BE2C (cell line): ENCODE results near the gene WDR31.

Experiments used
- DNase-seq: peaks from one replicate; pipeline ENCODE4 v3.0.0-alpha.2; 2020
- H3K27me3 ChIP-seq: fragments of 250-450 bp; sonication (Bioruptor Pico); 2 replicates; pipeline ENCODE4 v1.5.1; 2020; ENCODE audit warnings: mild to moderate bottlenecking
- H3K36me3 ChIP-seq: fragments of 250-450 bp; sonication (Bioruptor Pico); 2 replicates; pipeline ENCODE4 v1.5.1; 2020; ENCODE audit warnings: mild to moderate bottlenecking
- H3K4me1 ChIP-seq: fragments of 250-450 bp; sonication (Bioruptor Pico); 2 replicates; pipeline ENCODE4 v1.5.1; 2020
- H3K4me3 ChIP-seq: 2 replicates; pipeline ENCODE4 v1.5.1; 2011; ENCODE audit warnings: low read depth, low read length
- H3K9me3 ChIP-seq: fragments of 250-450 bp; sonication (Bioruptor Pico); 2 replicates; pipeline ENCODE4 v1.5.1; 2020
- TF ChIP-seq, protein P1 (sequence below): IDR thresholded peaks from 2 replicates; pipeline ENCODE4 v1.5.1; 2012; ENCODE audit warnings: mild to moderate bottlenecking, low read depth, low read length

Gene WDR31

DNA sequence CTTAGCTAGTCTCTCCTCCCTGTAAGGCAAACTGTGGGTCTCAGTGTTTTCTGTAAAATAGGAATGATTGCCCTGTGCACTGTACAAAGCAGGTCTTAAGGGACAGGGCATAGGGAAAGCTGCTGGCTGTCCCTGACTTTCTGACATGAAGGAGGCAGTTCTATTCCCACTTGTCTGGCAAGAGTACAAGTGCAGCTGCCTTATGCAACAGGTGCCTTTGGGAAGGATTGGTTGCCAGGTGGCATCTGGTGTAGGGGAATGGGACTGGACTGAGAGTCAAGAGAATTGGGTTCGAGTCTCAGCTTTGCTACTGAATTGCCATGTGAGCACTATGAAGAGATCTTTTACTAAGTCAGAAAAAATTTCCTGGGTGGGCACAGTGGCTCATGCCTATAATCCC lies 19.3 kb upstream of the WDR31 start:
- Histone ChIP-seq H3K9me3 (no peaks in the 10 kb centered on the region), H3K27me3 (peaks cover 3% of the 10 kb centered on the region; the same call in 1 of the 2 replicates), H3K4me3 (no peak overlapping the region), H3K36me3 (no peaks in the 10 kb centered on the region), H3K4me1 (no peaks in the 10 kb centered on the region; the same call in 1 of the 2 replicates)
- no peak for DNase-seq
- TF ChIP-seq, protein P1, sequence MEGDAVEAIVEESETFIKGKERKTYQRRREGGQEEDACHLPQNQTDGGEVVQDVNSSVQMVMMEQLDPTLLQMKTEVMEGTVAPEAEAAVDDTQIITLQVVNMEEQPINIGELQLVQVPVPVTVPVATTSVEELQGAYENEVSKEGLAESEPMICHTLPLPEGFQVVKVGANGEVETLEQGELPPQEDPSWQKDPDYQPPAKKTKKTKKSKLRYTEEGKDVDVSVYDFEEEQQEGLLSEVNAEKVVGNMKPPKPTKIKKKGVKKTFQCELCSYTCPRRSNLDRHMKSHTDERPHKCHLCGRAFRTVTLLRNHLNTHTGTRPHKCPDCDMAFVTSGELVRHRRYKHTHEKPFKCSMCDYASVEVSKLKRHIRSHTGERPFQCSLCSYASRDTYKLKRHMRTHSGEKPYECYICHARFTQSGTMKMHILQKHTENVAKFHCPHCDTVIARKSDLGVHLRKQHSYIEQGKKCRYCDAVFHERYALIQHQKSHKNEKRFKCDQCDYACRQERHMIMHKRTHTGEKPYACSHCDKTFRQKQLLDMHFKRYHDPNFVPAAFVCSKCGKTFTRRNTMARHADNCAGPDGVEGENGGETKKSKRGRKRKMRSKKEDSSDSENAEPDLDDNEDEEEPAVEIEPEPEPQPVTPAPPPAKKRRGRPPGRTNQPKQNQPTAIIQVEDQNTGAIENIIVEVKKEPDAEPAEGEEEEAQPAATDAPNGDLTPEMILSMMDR: no peak

DNA sequence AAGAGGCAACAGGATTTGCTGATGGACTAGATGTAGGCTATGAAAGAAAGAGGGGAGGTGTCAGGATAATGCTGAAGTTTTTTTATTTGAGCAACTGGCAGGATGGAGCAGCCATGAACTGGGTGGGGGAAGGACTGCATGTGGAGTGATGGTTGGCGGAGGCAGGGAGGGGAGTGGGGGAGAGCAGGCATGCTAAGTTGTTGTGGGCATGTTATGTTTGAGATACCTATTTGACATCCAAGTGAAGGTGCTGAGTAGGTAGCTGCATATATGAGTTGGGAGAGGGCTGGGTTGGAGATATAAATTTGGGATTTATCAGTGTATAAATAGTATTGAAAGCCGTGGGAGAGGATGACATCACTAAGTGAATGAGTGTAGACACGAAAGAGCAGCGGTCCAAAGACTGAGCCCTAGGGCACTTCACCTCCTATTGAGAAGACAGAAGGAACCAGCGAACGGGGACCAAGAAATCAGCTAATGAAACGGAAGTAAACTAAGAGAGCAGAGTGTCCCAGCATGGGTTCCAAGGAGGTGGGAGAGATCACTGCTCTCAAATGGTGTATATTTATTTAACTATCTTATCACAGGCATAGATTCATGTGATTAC lies 16.7 kb upstream of the WDR31 start:
- no peaks in the 10 kb centered on the region for H3K36me3 ChIP-seq
- no peaks in the 10 kb centered on the region; the same call in 1 of the 2 replicates for H3K4me1 ChIP-seq
- TF ChIP-seq, protein P1: no peak
- peaks cover 3% of the 10 kb centered on the region; the same call in 1 of the 2 replicates for H3K27me3 ChIP-seq
- no peak for DNase-seq
- H3K4me3 ChIP-seq: no peak overlapping the region
- H3K9me3 ChIP-seq: no peaks in the 10 kb centered on the region

DNA sequence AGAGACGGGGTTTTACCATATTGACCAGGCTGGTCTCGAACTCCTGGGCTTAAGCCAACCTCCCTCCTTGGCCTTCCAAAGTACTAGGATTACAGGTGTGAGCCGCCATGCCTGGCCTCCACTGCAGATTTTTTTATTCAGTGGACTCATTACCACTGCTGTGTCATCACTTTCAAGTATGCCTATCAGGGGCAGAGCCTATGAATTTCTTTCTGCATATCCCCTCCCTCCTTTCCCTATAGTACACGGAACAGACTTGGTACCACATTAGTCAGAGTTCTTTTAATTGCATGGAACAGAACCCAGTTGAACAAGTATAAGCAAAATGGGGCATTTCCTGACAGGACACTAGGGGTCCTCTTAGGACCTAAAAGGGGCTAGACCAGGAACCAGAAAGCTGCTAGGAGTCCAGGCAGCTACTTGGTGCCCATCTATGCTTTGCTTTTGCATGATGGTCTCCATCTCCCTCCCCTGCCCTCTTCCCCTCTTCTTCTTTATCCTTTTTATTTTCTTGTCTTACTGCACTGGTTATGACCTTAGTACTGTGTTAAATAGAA lies 15.0 kb upstream of the WDR31 start:
- H3K4me1 ChIP-seq: peaks cover 8% of the 10 kb centered on the region
- TF ChIP-seq, protein P1: peak; percentile 49
- H3K27me3 ChIP-seq: peaks cover 7% of the 10 kb centered on the region
- no peaks in the 10 kb centered on the region; the same call in 1 of the 2 replicates for H3K9me3 ChIP-seq
- no peaks in the 10 kb centered on the region for H3K36me3 ChIP-seq
- H3K4me3 ChIP-seq: no peak overlapping the region
- DNase-seq: no peak

DNA sequence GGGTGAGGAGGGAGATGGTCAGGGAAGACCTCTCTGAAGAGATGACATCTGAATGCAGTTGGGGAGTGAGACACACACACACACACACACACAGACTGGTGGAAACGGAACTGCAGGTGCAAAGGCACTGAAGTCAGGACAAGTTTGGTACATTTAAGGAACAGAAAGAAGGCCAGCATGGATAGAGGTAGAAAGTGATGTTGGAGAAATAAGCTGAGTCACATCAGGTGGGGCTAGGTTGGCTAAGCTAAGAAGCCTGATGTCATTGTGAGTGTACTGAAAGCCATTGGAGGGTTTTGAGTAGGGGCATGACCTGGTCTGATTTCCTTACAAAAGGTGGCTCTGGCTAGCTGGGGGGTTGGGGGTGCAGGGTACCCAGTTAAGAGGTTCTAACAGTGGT lies 12.3 kb upstream of the WDR31 start:
- Histone ChIP-seq H3K4me1 (peaks cover 9% of the 10 kb centered on the region), H3K9me3 (no peaks in the 10 kb centered on the region; the same call in 1 of the 2 replicates), H3K36me3 (no peaks in the 10 kb centered on the region), H3K4me3 (no peak overlapping the region), H3K27me3 (peaks cover 14% of the 10 kb centered on the region)
- DNase-seq: no peak
- TF ChIP-seq, protein P1: no peak

DNA sequence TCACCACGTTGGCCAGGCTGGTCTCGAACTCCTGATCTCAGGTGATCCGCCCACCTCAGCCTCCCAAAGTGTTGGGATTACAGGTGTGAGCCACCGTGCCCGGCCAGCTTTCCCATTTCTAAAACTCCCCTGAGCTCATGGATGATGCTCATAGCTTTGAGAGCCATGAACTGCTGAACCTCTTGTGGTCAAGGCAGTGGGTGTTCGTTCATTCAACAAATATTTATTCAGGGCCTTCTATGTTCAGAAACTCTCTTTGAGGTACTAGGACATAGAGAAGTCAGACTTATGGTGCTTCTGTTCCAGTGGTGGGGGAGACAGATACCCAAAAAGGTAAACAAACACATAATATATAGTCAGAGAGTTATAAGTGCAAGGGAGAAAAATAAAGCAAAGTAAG lies 11.9 kb upstream of the WDR31 start:
- no peaks in the 10 kb centered on the region for H3K36me3 ChIP-seq
- H3K27me3 ChIP-seq: peaks cover 11% of the 10 kb centered on the region
- peaks cover 9% of the 10 kb centered on the region for H3K4me1 ChIP-seq
- H3K4me3 ChIP-seq: no peak overlapping the region
- H3K9me3 ChIP-seq: no peaks in the 10 kb centered on the region; the same call in 1 of the 2 replicates
- TF ChIP-seq, protein P1: no peak
- DNase-seq: no peak

DNA sequence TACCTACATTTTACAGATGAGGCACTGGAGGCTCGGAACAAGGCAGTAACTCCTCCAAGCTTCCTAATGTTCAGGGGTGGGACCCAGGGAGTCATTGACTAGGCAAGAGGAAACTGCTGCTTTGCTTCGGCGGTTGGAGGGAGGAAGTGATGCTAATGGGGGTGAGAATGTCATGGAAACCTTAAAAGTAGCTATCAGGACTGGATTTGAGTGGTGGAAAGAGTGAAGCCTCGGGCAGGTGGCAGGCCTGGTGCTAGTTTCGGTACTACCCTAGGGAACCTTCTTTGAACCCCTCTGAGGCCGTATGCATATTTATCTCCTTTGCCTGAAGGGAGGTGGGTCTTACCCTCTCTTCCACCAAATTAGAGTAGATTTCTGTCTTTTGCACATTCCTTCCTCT lies 10.9 kb upstream of the WDR31 start:
- Histone ChIP-seq H3K4me1 (peaks cover 9% of the 10 kb centered on the region), H3K9me3 (no peaks in the 10 kb centered on the region; the same call in 1 of the 2 replicates), H3K4me3 (no peak overlapping the region), H3K36me3 (no peaks in the 10 kb centered on the region), H3K27me3 (peaks cover 11% of the 10 kb centered on the region)
- no peak for DNase-seq
- TF ChIP-seq, protein P1: no peak
